Parathyroid adenoma (tissue), 2 donors: ENCODE results near the gene PAIP2.
"Not testable (repeated sequence)": the region's sequence is repeated elsewhere in the genome, so short reads cannot be mapped to it uniquely, and the experiment has no call there.

Experiments
- H2AFZ ChIP-seq: fragments of 300-600 bp; sonication (generic); one replicate; pipeline ENCODE4 v1.7.0; 2017; ENCODE audit warnings: antibody characterized with exemption, mild to moderate bottlenecking
- H3K27ac ChIP-seq: fragments of 300-600 bp; sonication (generic); one replicate; pipeline ENCODE4 v1.7.0; 2017
- H3K27me3 ChIP-seq: fragments of 300-600 bp; sonication (generic); one replicate; pipeline ENCODE4 v1.7.0; 2017; ENCODE audit warnings: low read length; ENCODE audit not compliant: control insufficient read depth, insufficient read depth
- H3K36me3 ChIP-seq: fragments of 300-600 bp; sonication (generic); one replicate; pipeline ENCODE4 v1.7.0; 2017; ENCODE audit warnings: low read length; ENCODE audit not compliant: control insufficient read depth, insufficient read depth
- H3K4me1 ChIP-seq: fragments of 300-600 bp; sonication (generic); one replicate; pipeline ENCODE4 v1.7.0; 2017; ENCODE audit warnings: control low read depth
- H3K4me2 ChIP-seq: fragments of 300-600 bp; sonication (generic); one replicate; pipeline ENCODE4 v1.7.0; 2017; ENCODE audit warnings: low read length
- H3K4me3 ChIP-seq: fragments of 300-600 bp; sonication (generic); one replicate; pipeline ENCODE4 v1.7.0; 2017; ENCODE audit warnings: low read depth, low read length
- H3K79me2 ChIP-seq: fragments of 300-600 bp; sonication (generic); one replicate; pipeline ENCODE4 v1.7.0; 2017; ENCODE audit warnings: control low read depth
- H3K9ac ChIP-seq: fragments of 300-600 bp; sonication (generic); one replicate; pipeline ENCODE4 v1.7.0; 2017; ENCODE audit warnings: mild to moderate bottlenecking
- H3K9me3 ChIP-seq: fragments of 300-600 bp; sonication (generic); one replicate; pipeline ENCODE4 v1.7.0; 2017; ENCODE audit warnings: low read length; ENCODE audit not compliant: control insufficient read depth
- TF ChIP-seq, protein P1 (sequence below): fragments of 300-600 bp; sonication (generic); IDR thresholded peaks from one replicate; pipeline ENCODE4 v1.7.0; 2017; ENCODE audit warnings: antibody characterized with exemption, mild to moderate bottlenecking
- donor health status: primary hyperparathyroidism.

Gene PAIP2

DNA sequence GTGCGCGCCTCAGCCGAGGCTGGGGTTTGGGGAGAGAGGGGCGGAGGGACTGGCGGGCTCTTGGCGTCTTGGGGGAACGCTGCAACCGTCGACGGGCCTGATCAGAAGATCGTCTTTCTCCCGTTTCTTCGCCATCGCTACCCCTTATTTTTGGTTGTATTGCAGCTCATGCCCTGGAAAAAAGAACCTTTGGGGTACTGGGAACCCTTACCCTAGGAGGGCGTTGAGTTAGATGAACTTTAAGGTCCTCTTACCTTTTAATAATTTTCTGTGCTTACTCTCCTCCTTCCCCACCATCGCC, 719 bp downstream of the PAIP2 start:
- Histone ChIP-seq H3K4me1 (peaks cover 9% of the 10 kb centered on the region), H3K27ac (peak overlapping the region; percentile 98), H3K79me2 (peaks cover 41% of the 10 kb centered on the region), H2AFZ (peak overlapping the region; percentile 91), H3K4me2 (peak overlapping the region; percentile 88), H3K9me3 (no peaks in the 10 kb centered on the region), H3K9ac (no peak overlapping the region), H3K27me3 (no peaks in the 10 kb centered on the region), H3K36me3 (no peaks in the 10 kb centered on the region), H3K4me3 (peak overlapping the region; percentile 91)
- TF ChIP-seq, protein P1, sequence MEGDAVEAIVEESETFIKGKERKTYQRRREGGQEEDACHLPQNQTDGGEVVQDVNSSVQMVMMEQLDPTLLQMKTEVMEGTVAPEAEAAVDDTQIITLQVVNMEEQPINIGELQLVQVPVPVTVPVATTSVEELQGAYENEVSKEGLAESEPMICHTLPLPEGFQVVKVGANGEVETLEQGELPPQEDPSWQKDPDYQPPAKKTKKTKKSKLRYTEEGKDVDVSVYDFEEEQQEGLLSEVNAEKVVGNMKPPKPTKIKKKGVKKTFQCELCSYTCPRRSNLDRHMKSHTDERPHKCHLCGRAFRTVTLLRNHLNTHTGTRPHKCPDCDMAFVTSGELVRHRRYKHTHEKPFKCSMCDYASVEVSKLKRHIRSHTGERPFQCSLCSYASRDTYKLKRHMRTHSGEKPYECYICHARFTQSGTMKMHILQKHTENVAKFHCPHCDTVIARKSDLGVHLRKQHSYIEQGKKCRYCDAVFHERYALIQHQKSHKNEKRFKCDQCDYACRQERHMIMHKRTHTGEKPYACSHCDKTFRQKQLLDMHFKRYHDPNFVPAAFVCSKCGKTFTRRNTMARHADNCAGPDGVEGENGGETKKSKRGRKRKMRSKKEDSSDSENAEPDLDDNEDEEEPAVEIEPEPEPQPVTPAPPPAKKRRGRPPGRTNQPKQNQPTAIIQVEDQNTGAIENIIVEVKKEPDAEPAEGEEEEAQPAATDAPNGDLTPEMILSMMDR = no peak

DNA sequence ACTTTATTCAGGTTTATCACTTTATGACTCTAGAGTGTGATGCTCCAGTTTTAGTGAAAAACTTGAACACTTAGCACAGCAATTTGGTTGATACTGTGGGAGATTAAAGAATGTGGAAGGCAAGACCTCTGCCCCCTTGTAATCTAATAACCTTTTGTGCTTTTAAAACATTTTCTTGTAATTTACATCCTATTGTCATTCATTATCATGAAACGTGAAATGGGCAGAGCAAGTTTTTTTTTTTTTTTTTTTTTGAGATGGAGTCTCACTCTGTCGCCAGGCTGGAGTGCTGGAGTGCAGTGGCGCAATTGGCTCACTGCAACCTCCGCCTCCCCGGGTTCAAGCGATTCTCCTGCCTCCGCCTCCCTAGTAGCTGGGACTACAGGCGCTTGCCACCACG, 1.8 kb downstream of the PAIP2 start:
- H3K9me3 ChIP-seq = no peaks in the 10 kb centered on the region
- peaks cover 46% of the 10 kb centered on the region for H3K79me2 ChIP-seq
- TF ChIP-seq, protein P1 = no peak
- no peak overlapping the region for H3K27ac ChIP-seq
- H3K27me3 ChIP-seq = no peaks in the 10 kb centered on the region
- peaks cover 9% of the 10 kb centered on the region for H3K4me1 ChIP-seq
- no peak overlapping the region for H3K9ac ChIP-seq
- H3K4me3 ChIP-seq = peak overlapping the region; percentile 91
- no peaks in the 10 kb centered on the region for H3K36me3 ChIP-seq
- peak overlapping the region; percentile 88 for H3K4me2 ChIP-seq
- no peak overlapping the region for H2AFZ ChIP-seq

DNA sequence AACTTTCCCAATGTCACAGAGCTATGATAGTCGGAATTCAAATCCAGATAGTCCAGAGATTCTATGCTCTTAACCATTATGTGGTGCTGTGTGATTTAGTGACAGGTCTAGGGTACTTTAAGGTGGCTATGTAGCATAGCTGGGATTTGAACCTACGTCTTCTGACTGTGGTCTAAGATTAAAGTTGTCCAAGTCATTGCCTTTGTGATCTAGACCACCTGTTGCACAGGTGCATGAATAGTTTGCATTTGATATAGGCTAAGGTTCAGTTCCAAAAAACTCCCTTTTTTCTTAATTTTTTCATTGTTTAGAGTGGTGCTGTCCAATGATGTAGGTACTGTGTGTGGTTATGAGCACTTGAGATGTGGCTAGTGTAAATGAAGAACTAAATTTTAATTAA, 2.5 kb downstream of the PAIP2 start:
- H3K4me2 ChIP-seq = no peak overlapping the region
- no peak overlapping the region for H3K27ac ChIP-seq
- no peaks in the 10 kb centered on the region for H3K27me3 ChIP-seq
- TF ChIP-seq, protein P1 = no peak
- H2AFZ ChIP-seq = no peak overlapping the region
- H3K4me3 ChIP-seq = no peak overlapping the region
- H3K79me2 ChIP-seq = peaks cover 53% of the 10 kb centered on the region
- H3K4me1 ChIP-seq = peaks cover 9% of the 10 kb centered on the region
- no peaks in the 10 kb centered on the region for H3K36me3 ChIP-seq
- no peaks in the 10 kb centered on the region for H3K9me3 ChIP-seq
- H3K9ac ChIP-seq = no peak overlapping the region

DNA sequence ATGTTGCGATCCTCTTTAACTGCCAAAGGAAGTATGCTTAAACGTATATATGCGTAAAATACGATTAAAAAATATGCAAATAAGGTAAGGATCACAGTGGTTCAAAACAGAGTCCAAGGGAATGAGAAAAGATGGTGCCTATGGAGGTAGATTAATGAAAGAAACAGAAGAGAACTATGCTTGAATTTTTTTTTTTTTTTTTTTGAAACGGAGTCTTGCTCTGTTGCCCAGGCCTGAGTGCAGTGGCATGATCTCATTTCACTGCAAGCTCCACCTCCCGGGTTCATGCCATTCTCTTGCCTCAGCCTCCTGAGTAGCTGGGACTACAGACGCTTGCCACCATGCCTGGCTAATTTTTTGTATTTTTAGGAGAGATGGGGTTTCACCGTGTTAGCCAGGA, 3.8 kb downstream of the PAIP2 start:
- not testable (repeated sequence) for H3K36me3 ChIP-seq, H2AFZ ChIP-seq, H3K9ac ChIP-seq, H3K4me2 ChIP-seq, H3K27ac ChIP-seq, H3K9me3 ChIP-seq, H3K27me3 ChIP-seq, H3K4me3 ChIP-seq, H3K4me1 ChIP-seq
- H3K79me2 ChIP-seq = peaks cover 64% of the 10 kb centered on the region

DNA sequence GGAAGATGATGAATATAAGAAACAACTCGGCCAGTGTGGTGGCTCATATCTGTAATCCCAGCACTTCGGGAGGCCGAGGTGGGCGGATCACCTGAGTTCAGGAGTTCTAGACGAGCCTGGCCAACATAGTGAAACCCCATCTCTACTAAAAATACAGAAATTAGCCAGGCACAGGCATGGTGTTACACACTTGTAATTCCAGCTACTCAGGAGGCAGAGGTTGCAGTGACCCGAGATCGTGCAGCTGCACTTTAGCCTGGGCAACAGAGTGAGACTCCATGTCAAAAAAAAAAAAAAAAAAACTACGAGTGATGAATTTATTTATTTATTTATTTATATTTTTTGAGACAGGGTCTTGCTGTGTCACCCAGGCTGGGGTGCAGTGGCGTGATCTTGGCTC, 6.2 kb downstream of the PAIP2 start:
- H3K4me1 ChIP-seq, H3K27me3 ChIP-seq, H3K9me3 ChIP-seq, H3K4me2 ChIP-seq, H3K36me3 ChIP-seq, H3K9ac ChIP-seq, H3K27ac ChIP-seq, H2AFZ ChIP-seq, H3K4me3 ChIP-seq: not testable (repeated sequence)
- peaks cover 70% of the 10 kb centered on the region for H3K79me2 ChIP-seq

DNA sequence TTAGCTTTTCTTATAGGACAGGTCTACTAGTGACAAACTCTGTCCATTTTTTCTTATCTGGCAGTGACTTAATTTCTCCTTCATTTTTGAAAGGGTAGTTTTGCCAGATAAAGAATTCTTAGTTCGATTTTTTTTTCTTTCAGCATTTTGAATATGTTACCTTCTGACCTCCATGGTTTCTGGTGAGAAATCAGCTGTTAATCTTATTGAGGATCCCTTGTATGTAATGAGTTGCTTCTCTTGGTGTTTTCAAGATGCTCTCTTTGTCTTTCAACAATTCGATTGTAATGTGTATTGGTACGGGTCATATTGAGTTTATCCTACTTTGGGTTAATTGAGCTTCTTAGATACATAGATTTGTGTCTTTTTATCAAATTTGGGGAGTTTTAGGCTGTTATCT, 12.5 kb downstream of the PAIP2 start:
- no peaks in the 10 kb centered on the region for H3K4me1 ChIP-seq
- no peak overlapping the region for H3K9ac ChIP-seq
- TF ChIP-seq, protein P1 = no peak
- H3K4me2 ChIP-seq = no peak overlapping the region
- H2AFZ ChIP-seq = no peak overlapping the region
- H3K36me3 ChIP-seq = no peaks in the 10 kb centered on the region
- peaks cover 80% of the 10 kb centered on the region for H3K79me2 ChIP-seq
- H3K4me3 ChIP-seq = no peak overlapping the region
- H3K27me3 ChIP-seq = no peaks in the 10 kb centered on the region
- no peak overlapping the region for H3K27ac ChIP-seq
- no peaks in the 10 kb centered on the region for H3K9me3 ChIP-seq

DNA sequence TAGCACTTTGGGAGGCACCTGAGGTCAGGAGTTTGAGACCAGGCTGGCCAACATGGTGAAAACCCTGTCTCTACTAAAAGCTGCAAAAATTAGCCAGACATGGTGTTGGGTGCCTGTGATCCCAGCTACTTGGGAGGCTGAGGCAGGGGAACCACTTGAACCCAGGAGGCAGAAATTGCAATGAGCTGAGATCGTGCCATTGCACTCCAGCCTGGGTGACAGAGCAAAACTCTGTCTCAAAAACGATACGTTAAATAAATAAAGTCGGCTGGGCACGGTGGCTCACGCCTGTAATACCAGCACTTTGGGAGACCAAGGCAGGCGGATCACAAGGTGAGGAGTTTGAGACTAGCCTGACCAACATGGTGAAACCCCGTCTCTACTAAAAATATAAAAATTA, 14.2 kb downstream of the PAIP2 start:
- not testable (repeated sequence) for H3K4me1 ChIP-seq, H2AFZ ChIP-seq, H3K36me3 ChIP-seq, H3K4me3 ChIP-seq, H3K27ac ChIP-seq, H3K4me2 ChIP-seq, H3K9me3 ChIP-seq, H3K9ac ChIP-seq, H3K27me3 ChIP-seq
- peaks cover 86% of the 10 kb centered on the region for H3K79me2 ChIP-seq
